ENCODE results near the gene CDK5.
A peak's percentile ranks its signal among the peaks of the same experiment; 100 is the strongest.

The CDK5 gene

DNA sequence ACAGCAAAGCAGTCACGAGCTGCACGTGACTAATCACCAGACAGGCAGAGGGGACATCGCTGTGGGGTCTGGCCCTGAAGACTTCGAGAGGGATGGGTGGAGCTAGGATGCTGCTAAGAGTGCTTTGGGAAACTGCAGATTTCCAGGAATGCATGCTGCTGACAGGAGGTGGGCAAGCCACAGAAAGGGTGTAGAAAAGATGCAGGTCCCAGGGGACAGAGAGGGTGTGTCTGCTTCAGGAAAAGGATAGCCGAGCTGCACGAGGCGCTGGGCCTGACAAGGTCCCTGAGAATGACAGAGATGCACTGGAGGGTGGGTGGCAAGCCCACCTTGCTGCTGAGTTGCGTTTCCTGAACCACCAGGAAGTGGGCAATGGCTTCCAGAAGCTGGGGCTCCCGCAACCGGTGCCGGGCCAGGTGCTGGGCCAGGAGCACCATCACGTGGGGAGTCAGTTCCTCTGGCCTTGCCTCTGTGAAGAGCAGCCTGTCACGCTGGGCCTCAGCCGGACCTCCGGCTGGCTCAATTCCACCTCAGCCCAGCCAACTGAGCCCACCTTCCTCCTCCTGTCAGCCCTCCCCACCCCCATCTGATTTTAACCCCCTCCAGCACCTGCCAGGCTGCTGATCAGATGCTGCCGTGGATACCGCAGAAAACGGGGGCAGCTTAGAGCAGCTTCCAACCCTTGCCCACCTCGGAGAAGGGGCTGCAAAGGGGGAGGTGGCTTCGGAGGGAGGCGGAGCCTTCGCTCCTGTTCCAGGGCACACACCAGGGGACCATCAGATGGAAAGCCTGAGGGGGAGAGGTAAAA, 20.7 kb upstream of the CDK5 start:
- peak overlapping the region; percentile 98 for H3K4me3 ChIP-seq (ENCODE audit: low read length)
- H3K9me3 ChIP-seq (ENCODE audit: insufficient read depth, low read depth, low read length) = no peaks in the 10 kb centered on the region
- no peak overlapping the region for H3K9ac ChIP-seq (ENCODE audit: low read depth, low read length)
- H3K4me1 ChIP-seq (ENCODE audit: insufficient read depth, low read length) = peaks cover 26% of the 10 kb centered on the region
- peaks cover 28% of the 10 kb centered on the region for H3K36me3 ChIP-seq (ENCODE audit: insufficient read depth, low read length)
- H3K27me3 ChIP-seq (ENCODE audit: insufficient read depth, low read length) = peaks cover under 1% of the 10 kb centered on the region; the same call in 1 of the 2 replicates
- 55% methylated on average over 22 of the region's 22 CpGs for WGBS
- no peak overlapping the region for H3K27ac ChIP-seq (ENCODE audit: low read depth, low read length)

DNA sequence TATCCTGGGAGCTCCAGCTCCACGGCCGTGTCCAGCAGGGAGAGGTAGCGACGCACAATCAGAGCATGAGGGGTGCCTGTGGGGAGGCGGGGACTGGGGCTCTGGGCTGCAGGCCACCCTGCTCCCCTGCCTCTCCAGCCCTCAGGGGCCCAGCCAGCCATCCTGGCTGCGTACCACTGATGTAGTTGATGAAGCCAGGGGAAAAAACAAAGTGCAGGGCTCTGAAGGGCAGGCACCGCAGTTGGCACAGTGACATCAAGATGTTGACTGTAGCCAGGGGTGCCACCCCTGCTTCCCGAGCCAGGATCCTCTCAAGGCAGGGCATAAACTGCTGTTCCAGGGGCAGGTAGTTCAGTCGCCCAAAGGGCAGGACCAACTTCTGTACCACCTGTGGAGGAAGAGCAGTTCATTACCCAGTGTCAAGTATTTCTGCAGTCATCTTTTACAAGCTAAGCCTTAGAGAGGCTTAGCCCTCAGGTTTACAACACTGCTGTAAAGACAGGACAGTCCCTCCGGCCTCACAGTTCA, 20.1 kb upstream of the CDK5 start:
- Histone ChIP-seq H3K9me3 (ENCODE audit: insufficient read depth, low read depth, low read length) (no peaks in the 10 kb centered on the region), H3K27me3 (ENCODE audit: insufficient read depth, low read length) (no peaks in the 10 kb centered on the region), H3K27ac (ENCODE audit: low read depth, low read length) (no peak overlapping the region), H3K9ac (ENCODE audit: low read depth, low read length) (no peak overlapping the region), H3K4me1 (ENCODE audit: insufficient read depth, low read length) (peaks cover 26% of the 10 kb centered on the region), H3K36me3 (ENCODE audit: insufficient read depth, low read length) (peaks cover 33% of the 10 kb centered on the region), H3K4me3 (ENCODE audit: low read length) (no peak overlapping the region)
- 83% methylated on average over 10 of the region's 10 CpGs for WGBS

DNA sequence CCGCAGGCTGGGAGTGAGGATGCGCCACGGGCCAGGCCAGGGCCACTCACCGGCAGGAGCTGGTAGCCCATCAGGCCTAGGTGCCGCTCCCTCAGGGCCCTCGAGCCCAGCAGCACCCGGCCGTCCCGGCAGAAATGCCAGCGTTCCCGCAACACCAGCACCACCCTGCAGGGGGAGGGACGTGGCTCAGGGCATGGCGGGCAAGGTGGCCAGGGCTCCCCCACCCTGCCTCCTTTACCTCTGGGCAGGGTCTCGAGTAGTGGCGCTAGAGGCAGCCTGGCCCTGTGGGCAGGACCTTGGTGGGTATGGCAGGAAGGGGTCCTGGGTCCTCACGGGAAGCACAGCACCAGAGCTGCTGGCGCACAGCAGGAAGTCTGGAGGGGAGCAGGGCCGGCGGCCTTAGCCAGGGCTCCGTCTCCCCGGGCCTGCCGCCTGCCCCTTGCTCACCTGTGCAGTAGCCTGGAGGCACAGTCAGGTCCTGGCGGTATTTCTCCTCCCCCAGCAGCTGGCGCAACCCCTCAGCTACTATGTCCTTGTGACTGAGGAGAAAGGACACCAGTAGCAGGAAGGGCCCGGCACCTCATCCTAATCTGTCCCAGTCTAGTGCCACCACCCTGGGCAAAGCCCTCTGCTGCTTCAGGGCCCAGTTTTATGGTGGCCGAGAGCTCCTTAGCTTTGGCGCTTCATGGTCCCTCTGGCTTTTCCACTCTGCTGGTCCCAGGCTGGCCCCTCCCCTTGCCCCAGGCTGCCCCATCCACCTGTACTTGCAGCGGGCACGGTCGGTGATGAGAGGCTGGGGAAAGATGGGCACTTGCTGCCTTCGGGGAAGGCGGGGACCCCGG, 19.4 kb upstream of the CDK5 start:
- Histone ChIP-seq H3K9ac (ENCODE audit: low read depth, low read length) (no peak overlapping the region), H3K36me3 (ENCODE audit: insufficient read depth, low read length) (peaks cover 39% of the 10 kb centered on the region), H3K4me1 (ENCODE audit: insufficient read depth, low read length) (peaks cover 20% of the 10 kb centered on the region), H3K9me3 (ENCODE audit: insufficient read depth, low read depth, low read length) (no peaks in the 10 kb centered on the region), H3K4me3 (ENCODE audit: low read length) (no peak overlapping the region), H3K27me3 (ENCODE audit: insufficient read depth, low read length) (no peaks in the 10 kb centered on the region), H3K27ac (ENCODE audit: low read depth, low read length) (0 out of 2 replicates have a peak overlapping the region, but pooled peaks have one; percentile 8)
- 80% methylated on average over 33 of the region's 33 CpGs for WGBS

DNA sequence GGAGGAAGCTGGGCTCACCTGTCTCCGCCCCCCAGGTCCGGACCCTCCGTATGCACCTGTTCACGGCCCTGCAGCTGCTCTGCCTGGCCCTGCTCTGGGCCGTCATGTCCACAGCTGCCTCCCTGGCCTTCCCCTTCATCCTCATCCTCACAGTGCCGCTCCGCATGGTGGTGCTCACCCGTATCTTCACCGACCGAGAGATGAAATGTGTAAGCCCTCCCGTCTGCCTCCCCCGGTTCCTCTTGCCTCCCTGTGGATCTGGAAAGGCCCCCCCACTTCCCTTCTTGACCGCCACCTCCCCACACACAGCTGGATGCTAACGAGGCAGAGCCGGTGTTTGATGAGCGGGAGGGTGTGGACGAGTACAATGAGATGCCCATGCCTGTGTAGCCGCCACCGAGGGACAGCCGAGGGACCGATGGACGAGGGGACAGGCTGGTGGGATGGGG, 18.3 kb upstream of the CDK5 start:
- Histone ChIP-seq H3K4me3 (ENCODE audit: low read length) (no peak overlapping the region), H3K27me3 (ENCODE audit: insufficient read depth, low read length) (no peaks in the 10 kb centered on the region), H3K9ac (ENCODE audit: low read depth, low read length) (no peak overlapping the region), H3K4me1 (ENCODE audit: insufficient read depth, low read length) (peaks cover 16% of the 10 kb centered on the region), H3K36me3 (ENCODE audit: insufficient read depth, low read length) (peaks cover 48% of the 10 kb centered on the region), H3K9me3 (ENCODE audit: insufficient read depth, low read depth, low read length) (no peaks in the 10 kb centered on the region), H3K27ac (ENCODE audit: low read depth, low read length) (no peak overlapping the region)
- WGBS = 76% methylated on average over 18 of the region's 22 CpGs

DNA sequence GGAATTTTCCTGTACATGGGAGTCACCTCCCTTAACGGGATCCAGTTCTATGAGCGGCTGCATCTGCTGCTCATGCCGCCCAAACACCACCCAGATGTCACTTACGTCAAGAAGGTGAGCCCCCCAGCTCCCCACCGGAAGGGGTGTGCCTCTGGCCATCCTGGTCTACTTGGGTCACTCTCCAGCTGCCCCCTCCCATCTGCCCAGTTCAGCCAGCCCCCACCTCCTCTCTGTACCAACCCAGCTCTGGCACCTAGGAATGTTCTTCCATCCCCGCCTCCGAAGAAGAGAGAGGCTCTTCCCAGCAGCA, 17.9 kb upstream of the CDK5 start:
- no peaks in the 10 kb centered on the region for H3K9me3 ChIP-seq (ENCODE audit: insufficient read depth, low read depth, low read length)
- peaks cover 51% of the 10 kb centered on the region for H3K36me3 ChIP-seq (ENCODE audit: insufficient read depth, low read length)
- no peaks in the 10 kb centered on the region for H3K27me3 ChIP-seq (ENCODE audit: insufficient read depth, low read length)
- 91% methylated on average over 7 of the region's 7 CpGs for WGBS
- no peak overlapping the region for H3K27ac ChIP-seq (ENCODE audit: low read depth, low read length)
- H3K9ac ChIP-seq (ENCODE audit: low read depth, low read length) = no peak overlapping the region
- H3K4me3 ChIP-seq (ENCODE audit: low read length) = no peak overlapping the region
- peaks cover 16% of the 10 kb centered on the region for H3K4me1 ChIP-seq (ENCODE audit: insufficient read depth, low read length)

DNA sequence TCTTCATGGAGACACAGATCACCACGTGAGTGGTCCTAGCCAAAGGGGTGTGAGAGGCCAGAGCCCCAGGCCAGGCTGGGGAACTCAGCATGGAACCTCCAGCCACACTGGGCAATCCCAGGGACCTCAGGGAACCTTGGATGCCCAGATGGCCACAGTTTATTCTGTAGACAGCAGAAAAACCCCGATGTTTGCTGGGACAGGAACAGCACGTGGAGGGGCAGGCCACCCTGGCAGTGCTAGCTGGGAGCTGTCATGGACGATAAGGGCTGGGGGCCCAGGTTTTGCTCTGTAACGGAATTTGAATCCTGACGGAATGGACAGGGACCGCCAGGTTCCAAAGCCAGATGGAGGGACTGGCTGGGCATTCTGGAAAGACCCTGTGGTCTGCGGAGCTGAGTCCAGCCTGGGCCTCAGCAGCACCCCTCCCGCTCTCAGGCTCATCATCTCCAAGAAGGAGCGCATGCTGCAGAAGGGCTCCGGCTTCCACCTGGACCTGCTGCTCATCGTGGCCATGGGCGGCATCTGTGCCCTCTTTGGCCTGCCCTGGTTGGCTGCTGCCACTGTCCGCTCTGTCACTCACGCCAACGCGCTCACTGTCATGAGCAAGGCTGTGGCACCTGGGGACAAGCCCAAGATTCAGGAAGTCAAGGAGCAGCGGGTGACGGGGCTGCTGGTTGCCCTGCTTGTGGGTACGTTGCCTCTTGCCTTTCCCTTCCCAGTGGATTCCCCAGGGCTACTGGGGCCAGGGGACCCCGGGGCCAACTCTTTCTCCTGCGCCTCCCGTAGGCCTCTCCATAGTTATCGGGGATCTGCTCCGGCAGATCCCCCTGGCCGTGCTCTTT, 17.3 kb upstream of the CDK5 start:
- no peak overlapping the region for H3K27ac ChIP-seq (ENCODE audit: low read depth, low read length)
- H3K27me3 ChIP-seq (ENCODE audit: insufficient read depth, low read length) = no peaks in the 10 kb centered on the region
- H3K4me1 ChIP-seq (ENCODE audit: insufficient read depth, low read length) = peaks cover 16% of the 10 kb centered on the region
- peaks cover 57% of the 10 kb centered on the region for H3K36me3 ChIP-seq (ENCODE audit: insufficient read depth, low read length)
- H3K9ac ChIP-seq (ENCODE audit: low read depth, low read length) = no peak overlapping the region
- no peak overlapping the region for H3K4me3 ChIP-seq (ENCODE audit: low read length)
- 96% methylated on average over 26 of the region's 26 CpGs for WGBS
- no peaks in the 10 kb centered on the region for H3K9me3 ChIP-seq (ENCODE audit: insufficient read depth, low read depth, low read length)

GRCh38 chr7:151073990-151074389, 16.3 kb upstream of the CDK5 start:
- no peaks in the 10 kb centered on the region for H3K27me3 ChIP-seq (ENCODE audit: insufficient read depth, low read length)
- H3K4me1 ChIP-seq (ENCODE audit: insufficient read depth, low read length) = peaks cover 7% of the 10 kb centered on the region
- no peaks in the 10 kb centered on the region for H3K9me3 ChIP-seq (ENCODE audit: insufficient read depth, low read depth, low read length)
- no peak overlapping the region for H3K27ac ChIP-seq (ENCODE audit: low read depth, low read length)
- peaks cover 68% of the 10 kb centered on the region for H3K36me3 ChIP-seq (ENCODE audit: insufficient read depth, low read length)
- no peak overlapping the region for H3K4me3 ChIP-seq (ENCODE audit: low read length)
- WGBS = 94% methylated on average over 17 of the region's 17 CpGs
- H3K9ac ChIP-seq (ENCODE audit: low read depth, low read length) = no peak overlapping the region

DNA sequence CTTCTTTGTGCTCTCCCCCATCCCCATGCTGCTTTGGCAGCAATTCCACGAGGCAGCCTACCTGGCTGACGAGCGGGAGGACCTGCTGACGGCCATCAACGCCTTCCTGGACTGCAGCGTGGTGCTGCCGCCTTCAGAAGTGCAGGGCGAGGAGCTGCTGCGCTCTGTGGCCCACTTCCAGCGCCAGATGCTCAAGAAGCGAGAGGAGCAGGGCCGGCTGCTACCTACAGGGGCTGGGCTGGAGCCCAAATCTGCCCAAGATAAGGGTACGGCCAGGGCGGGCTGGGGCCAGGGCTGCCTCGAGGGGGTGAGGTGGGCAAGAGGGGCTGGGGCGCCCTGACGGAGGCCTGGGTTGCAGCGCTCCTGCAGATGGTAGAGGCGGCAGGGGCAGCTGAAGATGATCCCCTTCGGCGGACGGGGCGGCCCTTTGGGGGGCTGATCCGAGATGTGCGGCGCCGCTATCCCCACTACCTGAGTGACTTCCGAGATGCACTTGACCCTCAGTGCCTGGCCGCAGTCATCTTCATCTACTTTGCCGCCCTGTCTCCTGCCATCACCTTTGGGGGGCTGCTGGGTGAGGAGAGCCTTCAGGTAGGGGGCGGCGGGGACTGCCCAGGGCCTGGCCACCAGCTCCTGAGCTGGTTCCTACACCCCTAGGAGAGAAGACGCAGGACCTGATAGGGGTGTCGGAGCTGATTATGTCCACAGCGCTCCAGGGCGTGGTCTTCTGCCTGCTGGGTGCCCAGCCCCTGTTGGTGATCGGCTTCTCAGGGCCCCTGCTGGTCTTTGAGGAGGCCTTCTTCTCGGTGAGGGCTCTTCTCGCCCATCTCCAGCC, 13.6 kb upstream of the CDK5 start:
- Histone ChIP-seq H3K9ac (ENCODE audit: low read depth, low read length) (no peak overlapping the region), H3K9me3 (ENCODE audit: insufficient read depth, low read depth, low read length) (no peaks in the 10 kb centered on the region), H3K27ac (ENCODE audit: low read depth, low read length) (no peak overlapping the region), H3K4me1 (ENCODE audit: insufficient read depth, low read length) (peaks cover 3% of the 10 kb centered on the region; the same call in 1 of the 2 replicates), H3K4me3 (ENCODE audit: low read length) (no peak overlapping the region), H3K27me3 (ENCODE audit: insufficient read depth, low read length) (no peaks in the 10 kb centered on the region), H3K36me3 (ENCODE audit: insufficient read depth, low read length) (peaks cover 92% of the 10 kb centered on the region)
- WGBS = 94% methylated on average over 39 of the region's 39 CpGs

DNA sequence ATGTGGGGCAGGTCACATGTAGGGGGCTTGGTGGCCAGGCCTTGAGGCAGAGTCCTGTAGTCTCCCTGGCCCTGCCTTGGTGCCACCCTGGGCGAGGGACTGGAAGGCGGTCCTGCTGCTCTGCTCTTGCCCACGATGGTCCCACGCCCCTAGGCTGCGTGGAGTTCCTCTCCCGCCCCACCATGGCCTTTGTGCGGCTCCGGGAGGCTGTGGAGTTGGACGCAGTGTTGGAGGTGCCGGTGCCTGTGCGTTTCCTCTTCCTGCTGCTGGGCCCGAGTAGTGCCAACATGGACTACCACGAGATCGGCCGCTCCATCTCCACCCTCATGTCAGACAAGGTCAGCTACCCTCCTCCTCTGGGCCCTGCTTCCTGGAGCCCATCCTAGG, 12.9 kb upstream of the CDK5 start:
- Histone ChIP-seq H3K27ac (ENCODE audit: low read depth, low read length) (no peak overlapping the region), H3K4me3 (ENCODE audit: low read length) (no peak overlapping the region), H3K9me3 (ENCODE audit: insufficient read depth, low read depth, low read length) (no peaks in the 10 kb centered on the region), H3K27me3 (ENCODE audit: insufficient read depth, low read length) (no peaks in the 10 kb centered on the region), H3K9ac (ENCODE audit: low read depth, low read length) (no peak overlapping the region), H3K36me3 (ENCODE audit: insufficient read depth, low read length) (peaks cover 92% of the 10 kb centered on the region), H3K4me1 (ENCODE audit: insufficient read depth, low read length) (no peaks in the 10 kb centered on the region)
- 96% methylated on average over 15 of the region's 15 CpGs for WGBS

DNA sequence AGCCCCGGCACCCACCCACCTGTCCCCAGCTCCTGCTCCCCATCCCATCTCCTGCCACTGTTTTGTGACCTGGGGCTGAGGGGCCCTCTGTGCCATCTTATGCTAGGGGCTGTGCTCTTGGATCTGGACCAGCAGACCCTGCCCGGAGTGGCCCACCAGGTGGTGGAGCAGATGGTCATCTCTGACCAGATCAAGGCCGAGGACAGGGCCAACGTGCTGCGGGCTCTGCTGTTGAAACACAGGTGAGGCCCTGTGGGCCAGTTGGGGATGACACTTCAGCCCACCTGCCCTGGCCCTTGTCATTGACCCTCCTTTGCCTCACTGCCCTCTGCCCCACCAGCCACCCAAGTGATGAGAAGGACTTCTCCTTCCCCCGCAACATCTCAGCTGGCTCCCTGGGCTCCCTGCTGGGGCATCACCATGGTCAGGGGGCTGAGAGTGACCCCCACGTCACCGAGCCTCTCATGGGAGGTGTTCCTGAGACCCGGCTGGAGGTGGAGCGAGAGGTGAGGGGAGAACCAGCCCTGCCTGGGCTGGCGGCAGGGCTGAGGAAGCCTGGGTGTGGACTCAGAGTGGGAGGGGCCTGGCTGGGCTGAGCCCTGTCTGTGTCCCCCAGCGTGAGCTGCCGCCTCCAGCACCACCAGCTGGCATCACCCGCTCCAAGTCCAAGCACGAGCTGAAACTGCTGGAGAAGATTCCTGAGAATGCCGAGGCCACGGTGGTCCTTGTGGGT, 12.3 kb upstream of the CDK5 start:
- no peak overlapping the region for H3K4me3 ChIP-seq (ENCODE audit: low read length)
- H3K9me3 ChIP-seq (ENCODE audit: insufficient read depth, low read depth, low read length) = no peaks in the 10 kb centered on the region
- H3K27ac ChIP-seq (ENCODE audit: low read depth, low read length) = no peak overlapping the region
- no peaks in the 10 kb centered on the region for H3K27me3 ChIP-seq (ENCODE audit: insufficient read depth, low read length)
- no peaks in the 10 kb centered on the region for H3K4me1 ChIP-seq (ENCODE audit: insufficient read depth, low read length)
- WGBS = 95% methylated on average over 17 of the region's 17 CpGs
- H3K36me3 ChIP-seq (ENCODE audit: insufficient read depth, low read length) = peaks cover 92% of the 10 kb centered on the region
- no peak overlapping the region for H3K9ac ChIP-seq (ENCODE audit: low read depth, low read length)

All from HUES64 (cell line).